GM18505 (cell line): ENCODE data around the gene IFI6.
"Not testable (repeated sequence)": the region's sequence is repeated elsewhere in the genome, so short reads cannot be mapped to it uniquely, and the experiment has no call there.

Experiments
- ATAC-seq: cut with Tn5 transposase; IDR thresholded peaks from one replicate; pipeline ENCODE4 v1.9.1; 2021; ENCODE audit not compliant: unreplicated experiment
- POLR2A ChIP-seq: IDR thresholded peaks from 4 replicates; pipeline ENCODE4 v1.6.1; 2011; ENCODE audit warnings: borderline replicate concordance; ENCODE audit not compliant: insufficient read depth, insufficient read length; ENCODE audit errors: extremely low read depth

IFI6 gene

DNA sequence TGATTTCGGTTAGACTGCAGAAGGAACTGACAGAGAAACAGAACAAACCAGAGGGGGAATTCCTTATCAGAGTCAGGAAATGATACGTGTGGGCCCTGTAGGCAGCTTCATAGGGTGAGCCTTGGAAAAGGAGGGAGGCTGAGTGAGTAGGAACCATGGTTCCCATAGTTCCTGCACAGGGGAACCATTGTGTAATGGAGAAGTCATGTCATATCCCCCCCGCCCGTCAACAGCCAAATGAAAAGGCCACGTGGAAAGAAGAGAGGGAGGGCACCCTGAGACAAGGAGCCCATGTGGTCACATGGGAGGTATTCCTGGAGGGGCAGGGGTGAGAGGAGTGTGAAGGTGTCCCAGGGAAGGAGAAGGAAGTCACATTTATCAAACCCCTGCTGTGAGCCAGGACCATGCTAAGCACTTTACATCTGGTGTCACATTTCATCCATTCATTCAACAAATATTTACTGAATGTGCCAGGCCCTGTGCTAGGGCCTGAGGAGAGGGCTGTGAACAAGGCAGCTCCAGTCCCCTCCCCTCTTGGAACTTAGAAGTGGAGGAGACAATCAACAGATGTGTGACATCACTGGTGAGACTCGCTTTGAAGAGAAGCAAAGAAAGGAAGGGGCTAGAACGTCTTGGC lies 21.3 kb downstream of the IFI6 start:
- no peak for TF ChIP-seq POLR2A

DNA sequence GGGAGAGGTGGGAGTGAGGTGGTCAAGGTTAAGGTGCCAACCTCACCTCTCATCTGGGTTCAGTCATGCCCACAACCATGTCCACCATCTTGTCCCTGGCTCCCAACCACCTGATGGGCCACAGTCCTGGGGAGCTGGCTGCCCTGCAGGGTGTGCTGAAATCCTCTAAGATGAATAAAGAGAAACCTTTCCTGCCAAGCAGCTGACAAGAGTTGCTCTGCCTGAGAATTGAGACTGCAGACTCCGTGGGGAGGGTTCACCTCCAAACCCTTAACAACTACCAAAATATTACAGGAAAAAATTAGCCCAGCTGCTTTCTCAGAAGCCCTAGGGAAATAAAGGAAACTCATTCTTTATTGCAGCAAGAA lies 21.8 kb downstream of the IFI6 start:
- TF ChIP-seq POLR2A: no peak

More for the DNA sequence above, 21.3 kb downstream of the IFI6 start:
- ATAC-seq: no peak

DNA sequence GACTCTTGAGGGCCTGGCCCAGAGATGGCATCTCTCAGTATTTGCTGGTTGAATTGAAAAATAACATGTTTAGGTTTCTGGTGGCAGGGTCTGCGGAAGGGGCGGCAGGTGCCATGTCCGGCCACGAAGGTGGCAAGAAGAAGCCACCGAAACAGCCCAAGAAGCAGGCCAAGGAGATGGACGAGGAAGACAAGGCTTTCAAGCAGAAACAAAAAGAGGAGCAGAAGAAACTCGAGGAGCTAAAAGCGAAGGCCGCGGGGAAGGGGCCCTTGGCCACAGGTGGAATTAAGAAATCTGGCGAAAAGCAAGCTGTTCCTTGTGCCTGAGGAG lies 22.7 kb downstream of the IFI6 start:
- ATAC-seq: no peak
- TF ChIP-seq POLR2A: no peak

More for the DNA sequence above, 21.8 kb downstream of the IFI6 start:
- no peak for ATAC-seq

DNA sequence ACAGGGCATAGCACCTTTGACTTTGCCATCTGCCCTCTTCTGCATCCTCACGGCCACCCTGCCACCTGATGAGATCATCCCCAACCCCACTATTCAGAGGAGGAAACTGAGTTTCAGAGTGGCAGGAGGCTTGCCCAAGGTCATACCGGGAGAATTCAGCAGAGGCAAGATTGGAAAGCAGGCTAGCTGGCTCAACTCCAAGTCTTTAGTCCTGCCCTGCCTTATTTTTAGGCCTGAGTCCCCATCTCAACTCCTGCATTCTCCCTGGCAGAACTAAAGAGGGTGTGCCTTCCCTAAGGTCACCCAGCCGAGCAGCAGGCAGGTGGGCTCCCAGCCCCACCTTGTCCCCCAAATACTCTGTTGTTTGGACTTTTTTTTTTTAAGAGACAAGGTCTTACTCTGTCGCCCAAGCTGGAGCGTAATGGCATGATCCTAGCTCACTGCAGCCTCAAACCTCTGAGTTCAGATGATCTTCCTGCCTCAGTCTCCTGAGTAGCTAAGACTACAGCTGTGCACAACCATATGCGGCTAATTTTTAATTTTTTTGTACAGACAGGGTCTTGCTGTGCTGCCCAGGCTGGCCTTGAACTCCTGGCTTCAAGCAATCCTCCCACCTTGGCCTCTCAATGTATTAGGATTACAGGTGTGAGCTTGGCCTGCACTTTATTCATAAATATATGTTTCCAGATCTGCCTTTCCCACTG lies 23.2 kb downstream of the IFI6 start:
- no peak for ATAC-seq
- no peak for TF ChIP-seq POLR2A

DNA sequence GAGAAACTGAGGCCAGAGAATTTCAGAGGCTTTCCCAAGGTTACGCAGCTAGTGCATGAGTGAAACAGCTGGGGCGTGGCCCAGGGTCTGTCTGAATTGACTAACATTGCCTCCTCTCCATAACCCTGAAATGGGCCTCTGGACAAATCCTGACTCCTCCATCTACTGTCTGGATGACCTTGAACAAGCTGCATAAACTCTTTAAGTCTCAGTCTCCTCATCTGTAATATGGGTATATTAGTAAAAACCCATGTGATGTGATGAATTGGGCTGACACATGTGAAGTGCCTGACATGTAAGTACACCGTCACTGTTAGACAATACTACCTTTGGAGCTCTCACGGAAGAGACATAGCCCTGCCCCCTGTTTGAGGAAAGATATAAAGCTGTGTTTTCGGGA lies 24.7 kb downstream of the IFI6 start:
- TF ChIP-seq POLR2A: no peak
- ATAC-seq: no peak

DNA sequence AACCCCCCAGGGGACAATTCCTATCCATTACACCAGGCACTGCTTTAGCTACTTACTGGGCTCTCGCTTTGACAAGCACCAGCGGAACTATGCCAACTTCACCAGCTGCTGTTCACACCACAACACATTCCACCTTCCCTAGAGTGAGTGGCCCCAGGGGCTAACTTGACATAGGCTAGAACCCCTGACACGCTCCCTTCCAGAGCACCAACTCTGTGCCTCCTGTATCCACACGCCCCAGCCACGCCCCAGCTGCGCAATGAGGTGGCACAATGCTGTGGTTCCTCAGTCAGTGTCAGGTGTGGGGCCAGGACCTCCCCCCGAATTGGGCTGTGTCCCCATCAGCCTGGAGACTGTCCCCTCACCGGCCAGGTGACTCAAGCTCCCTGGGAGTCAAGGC lies 25.3 kb downstream of the IFI6 start:
- no peak for ATAC-seq
- no peak for TF ChIP-seq POLR2A

DNA sequence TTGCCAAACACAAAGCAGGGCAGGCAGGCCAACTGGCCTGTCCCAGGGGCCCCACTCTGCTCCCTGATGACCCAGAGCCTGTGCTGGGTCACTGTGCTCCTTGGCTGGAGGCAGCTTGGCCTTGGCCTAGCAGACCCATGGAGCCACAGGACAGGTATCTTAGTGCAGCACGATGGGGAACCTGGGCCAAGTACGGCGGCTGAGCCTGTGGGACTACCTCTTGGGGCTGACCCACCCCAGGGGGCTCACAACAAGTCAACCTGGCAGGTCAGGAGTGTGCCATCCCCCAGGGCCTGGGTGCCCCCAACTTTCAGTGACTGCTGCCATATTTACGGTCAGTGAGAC lies 26.9 kb downstream of the IFI6 start:
- TF ChIP-seq POLR2A: no peak
- no peak for ATAC-seq

DNA sequence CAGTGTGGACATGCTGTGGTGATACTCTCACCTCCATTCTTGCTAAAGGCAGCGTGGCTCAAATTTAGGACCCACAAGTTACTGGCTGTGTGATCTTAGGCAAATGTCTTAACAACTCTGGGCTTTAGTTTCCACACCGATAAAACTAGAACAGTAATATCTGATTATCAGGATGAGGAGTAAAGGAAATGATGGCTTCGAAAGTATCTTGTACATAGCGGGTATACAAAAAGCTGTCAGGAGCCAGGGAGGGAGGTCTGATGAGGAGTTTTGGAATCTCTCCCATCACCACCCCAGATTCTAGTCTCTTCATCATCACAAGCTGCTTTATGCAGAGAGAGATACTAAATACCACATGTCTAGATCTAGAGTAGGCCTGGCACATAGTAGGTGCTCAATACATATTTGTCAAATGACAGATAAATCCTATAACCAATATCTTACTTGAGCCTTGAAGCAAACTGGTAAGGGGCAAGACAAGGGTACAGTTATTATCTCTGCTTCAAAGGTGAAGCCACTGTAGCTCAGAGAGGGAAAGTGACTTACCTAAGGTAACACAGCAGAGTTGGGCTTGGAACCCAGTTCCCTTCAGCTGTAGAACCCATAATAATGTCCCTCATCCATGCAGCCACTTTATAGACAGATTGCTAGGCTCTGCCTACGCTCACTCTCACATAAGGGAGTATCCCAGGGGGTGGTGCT lies 27.5 kb downstream of the IFI6 start:
- no peak for TF ChIP-seq POLR2A
- ATAC-seq: no peak

DNA sequence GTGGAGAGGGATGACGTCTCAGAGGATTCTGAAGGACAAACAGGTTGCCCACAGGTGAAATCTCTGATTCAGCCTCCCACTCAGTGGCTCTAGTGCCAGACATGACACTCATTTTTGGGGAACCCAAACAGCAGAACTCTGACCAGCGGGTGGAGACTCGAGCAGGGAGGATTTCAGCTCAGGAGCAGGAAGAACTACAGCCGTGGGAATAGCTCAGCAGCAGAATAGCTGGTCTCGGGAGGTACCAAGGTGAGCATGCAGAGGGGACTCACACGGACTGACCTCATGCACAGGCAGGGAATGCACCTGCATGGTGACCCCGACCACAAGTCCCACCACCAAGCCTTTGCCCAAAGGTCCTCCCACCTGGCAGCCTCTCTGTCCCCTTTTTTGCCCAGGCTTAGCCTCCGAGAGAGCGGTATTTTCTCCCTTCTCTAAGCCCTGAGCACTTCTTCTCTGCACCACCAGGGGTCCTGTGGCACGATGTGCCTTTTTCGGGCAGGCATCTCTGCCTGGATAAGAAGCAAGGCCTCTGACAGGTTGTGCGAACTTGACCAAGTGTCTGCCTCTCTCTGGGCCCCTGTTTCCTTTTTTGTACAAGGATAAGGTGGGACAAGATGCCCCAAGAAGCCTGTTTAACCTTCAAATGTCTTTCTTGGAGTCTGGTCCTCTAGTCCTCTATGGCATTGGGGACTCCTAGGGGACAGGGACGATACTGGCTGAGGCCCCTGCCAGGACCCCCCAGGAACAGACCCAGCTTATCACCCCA lies 28.2 kb downstream of the IFI6 start:
- TF ChIP-seq POLR2A: no peak
- no peak for ATAC-seq

DNA sequence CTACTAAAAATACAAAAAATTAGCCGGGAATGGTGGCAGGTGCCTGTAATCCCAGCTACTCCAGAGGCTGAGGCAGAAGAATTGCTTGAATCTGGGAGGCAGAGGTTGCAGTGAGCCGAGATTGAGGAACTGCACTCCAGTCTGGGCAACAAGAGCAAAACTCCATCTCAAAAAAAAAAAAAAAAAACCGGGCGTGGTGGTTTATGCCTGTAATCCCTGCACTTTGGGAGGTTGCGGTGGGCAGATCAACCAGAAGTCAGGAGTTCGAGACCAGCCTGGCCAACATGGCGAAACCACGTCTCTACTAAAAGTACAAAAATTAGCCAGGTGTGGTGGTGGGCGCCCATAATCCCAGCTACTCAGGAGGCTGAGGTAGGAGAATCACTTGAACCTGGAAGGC lies 31.5 kb downstream of the IFI6 start:
- not testable (repeated sequence) for ATAC-seq

DNA sequence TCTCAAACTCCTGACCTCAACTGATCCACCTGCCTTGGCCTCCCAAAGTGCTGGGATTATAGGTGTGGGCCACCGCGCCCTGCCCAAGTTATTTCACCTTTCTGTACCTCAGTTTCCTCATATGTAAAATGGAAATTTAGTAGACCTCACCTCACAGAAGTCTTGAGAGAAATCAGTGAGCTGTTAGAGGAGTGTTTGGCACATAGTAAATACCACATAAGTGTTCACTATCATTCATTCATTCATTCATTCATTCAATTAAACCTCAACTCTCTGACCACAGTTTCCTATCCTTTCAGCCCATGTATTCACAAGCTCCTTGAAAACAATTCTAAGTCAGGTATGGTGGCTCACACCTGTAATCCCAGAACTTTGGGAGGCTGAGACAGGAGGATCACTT lies 33.2 kb downstream of the IFI6 start:
- ATAC-seq: no peak
- no peak for TF ChIP-seq POLR2A

DNA sequence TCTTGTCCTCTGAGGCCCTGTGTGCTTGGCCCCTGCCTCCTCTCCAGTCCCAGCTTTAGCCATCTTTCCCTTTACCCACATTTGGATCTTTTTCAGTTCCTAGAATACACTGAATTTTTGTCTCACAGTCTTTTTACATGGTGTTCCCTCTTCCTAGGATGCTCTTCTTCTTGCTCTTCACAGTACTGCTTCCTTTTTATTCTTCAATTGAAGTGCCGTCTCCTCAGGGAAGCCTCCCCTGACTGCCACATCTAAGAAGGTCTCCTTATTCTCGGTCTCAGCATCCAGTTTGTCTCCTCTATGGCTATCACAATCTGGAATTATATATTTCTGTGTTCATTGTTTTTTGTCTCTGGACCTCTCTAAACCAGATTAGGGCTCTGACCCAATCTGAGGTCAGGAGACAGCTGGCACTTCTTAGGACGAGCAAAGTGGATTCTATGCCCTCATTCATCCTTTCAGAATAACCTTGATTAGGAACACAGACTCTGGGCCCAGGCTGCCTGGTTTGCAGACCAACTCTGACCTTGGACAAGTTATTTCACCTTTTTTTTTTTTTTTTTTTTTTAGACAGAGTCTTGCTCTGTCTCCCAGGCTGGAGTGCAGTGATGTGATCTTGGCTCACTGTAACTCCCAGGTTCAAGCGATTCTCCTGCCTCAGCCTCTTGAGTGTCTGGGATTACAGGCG lies 33.8 kb downstream of the IFI6 start:
- ATAC-seq: no peak
- no peak for TF ChIP-seq POLR2A
